T-helper 2 cell treated with Interferon-gamma antibody and Interleukin-4, amounts not matched to agents 5 μg/mL and 100 μg/mL, for 36 hours (primary cell): ENCODE results near the gene KCNK17.

Source experiments
- DNase-seq: peaks from one replicate; pipeline ENCODE4 v3.0.0; 2021; ENCODE audit warnings: low spot score
- H3K27ac Mint-ChIP-seq: one replicate; pipeline ENCODE4 v1.8.0; 2021; ENCODE audit warnings: mild to moderate bottlenecking, mixed read lengths
- H3K27me3 Mint-ChIP-seq: one replicate; pipeline ENCODE4 v1.8.0; 2021; ENCODE audit warnings: low read depth, mixed read lengths
- H3K36me3 Mint-ChIP-seq: one replicate; pipeline ENCODE4 v1.8.0; 2021; ENCODE audit warnings: low read depth, mixed read lengths
- H3K4me1 Mint-ChIP-seq: one replicate; pipeline ENCODE4 v1.8.0; 2021; ENCODE audit warnings: low read depth, mixed read lengths
- H3K4me3 Mint-ChIP-seq: one replicate; pipeline ENCODE4 v1.8.0; 2022; ENCODE audit warnings: mild to moderate bottlenecking, moderate library complexity, mixed read lengths
- H3K9me3 Mint-ChIP-seq: one replicate; pipeline ENCODE4 v1.8.0; 2021; ENCODE audit warnings: mixed read lengths

Gene KCNK17

DNA sequence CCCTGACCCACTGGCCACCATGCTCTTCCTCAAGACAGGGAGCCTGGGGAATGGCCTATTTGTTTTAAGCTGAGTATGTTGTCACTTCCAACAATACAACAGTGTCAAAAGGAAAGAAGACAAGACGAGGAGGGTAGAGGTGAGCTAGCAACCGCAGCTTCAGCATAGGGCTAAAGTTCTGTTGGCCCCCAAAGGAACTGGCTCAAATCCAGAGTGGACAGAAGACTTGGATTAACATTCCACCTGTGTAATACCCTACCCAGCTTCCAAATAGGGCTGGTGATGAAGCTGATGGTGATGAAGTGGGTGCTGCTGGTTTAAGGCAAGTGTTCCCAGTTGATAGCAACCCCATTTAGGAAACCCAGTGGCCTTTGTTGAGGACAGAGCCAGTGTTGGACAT lies 53.3 kb downstream of the KCNK17 start:
- Mint-ChIP-seq H3K9me3 (no peaks in the 10 kb centered on the region), H3K4me1 (peaks cover 4% of the 10 kb centered on the region), H3K36me3 (no peaks in the 10 kb centered on the region), H3K4me3 (no peak overlapping the region), H3K27me3 (peaks cover 6% of the 10 kb centered on the region), H3K27ac (no peak overlapping the region)
- DNase-seq = no peak

DNA sequence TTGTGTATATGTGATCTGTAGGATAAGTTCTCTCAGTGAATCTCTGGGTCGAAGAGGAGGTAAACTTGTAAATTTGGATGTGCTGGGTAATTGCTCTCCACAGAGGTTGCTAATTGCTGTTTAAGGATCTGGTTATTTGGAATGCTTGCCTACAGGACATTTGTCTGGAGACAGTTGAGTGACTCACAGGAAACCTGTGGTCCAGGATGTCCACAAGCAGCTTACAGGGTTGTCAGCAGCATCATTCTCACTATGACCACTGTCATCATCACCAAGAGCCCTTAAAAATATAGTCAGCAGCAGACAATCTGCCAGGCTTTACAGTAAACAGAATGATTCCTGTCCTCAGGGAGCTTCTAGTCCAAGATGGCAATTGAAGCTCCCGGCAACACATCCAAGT lies 53.8 kb downstream of the KCNK17 start:
- no peaks in the 10 kb centered on the region for H3K36me3 Mint-ChIP-seq
- no peak overlapping the region for H3K4me3 Mint-ChIP-seq
- peaks cover 4% of the 10 kb centered on the region for H3K4me1 Mint-ChIP-seq

DNA sequence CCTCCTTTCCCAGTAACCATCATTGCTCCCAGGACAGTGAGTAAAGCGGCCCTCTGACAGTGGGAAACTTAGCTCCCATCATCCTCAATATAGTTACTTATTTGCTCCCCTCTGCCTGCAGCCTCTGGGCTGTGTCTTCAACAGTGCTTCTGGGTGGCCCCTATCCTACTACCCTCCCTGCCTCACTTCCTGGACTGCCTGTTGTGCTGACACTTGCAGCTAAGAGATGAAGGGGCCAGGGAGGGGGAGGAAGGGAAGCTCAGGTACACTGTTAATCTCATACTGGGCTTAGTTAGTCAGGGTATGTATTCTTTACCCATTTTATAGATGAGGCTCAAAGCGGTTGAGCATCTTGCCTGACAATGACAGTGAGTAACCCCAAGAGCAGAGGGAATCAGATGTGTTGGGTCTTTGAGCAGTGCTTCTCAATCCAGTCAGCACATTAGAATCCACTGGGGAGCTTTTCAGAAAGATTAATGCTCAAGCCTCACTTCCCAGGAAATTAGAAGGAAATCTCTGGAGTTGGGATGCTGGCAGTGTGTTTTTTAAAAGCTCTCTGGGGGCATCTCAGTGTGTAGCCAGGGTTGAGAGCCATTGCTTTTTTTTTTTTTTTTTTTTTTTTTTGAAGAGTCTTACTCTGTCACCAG lies 57.8 kb downstream of the KCNK17 start:
- DNase-seq = no peak
- peaks cover 4% of the 10 kb centered on the region for H3K9me3 Mint-ChIP-seq
- H3K36me3 Mint-ChIP-seq = no peaks in the 10 kb centered on the region
- no peaks in the 10 kb centered on the region for H3K4me1 Mint-ChIP-seq
- H3K27me3 Mint-ChIP-seq = peaks cover 15% of the 10 kb centered on the region
- H3K27ac Mint-ChIP-seq = no peak overlapping the region
- no peak overlapping the region for H3K4me3 Mint-ChIP-seq

More for the DNA sequence above, 53.8 kb downstream of the KCNK17 start:
- peaks cover 6% of the 10 kb centered on the region for H3K27me3 Mint-ChIP-seq
- no peak overlapping the region for H3K27ac Mint-ChIP-seq
- DNase-seq = no peak
- no peaks in the 10 kb centered on the region for H3K9me3 Mint-ChIP-seq

DNA sequence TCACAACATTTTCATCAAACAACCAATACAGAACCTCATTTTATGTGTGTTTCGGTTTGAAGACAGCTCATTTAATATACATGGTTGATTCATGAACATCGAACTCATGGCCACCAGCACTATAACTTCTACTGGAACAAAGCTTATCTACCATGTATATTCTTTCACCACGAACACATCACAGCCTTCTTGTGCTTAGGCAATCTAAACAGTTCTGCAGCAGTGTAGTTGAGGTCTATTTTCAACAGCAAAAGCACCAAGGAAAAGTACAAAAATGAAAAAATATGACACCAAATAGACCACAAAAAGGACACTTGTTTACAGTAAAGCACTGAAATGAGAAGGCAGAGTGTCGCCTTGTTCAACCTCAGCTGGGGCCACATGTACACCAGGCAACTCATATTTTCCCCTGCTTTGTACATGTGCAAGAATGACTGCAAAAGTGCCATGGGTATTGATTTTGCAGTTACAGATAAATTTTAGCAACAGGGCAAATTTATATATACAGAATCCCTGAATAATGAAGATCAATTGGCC lies 59.2 kb downstream of the KCNK17 start:
- Mint-ChIP-seq H3K4me1 (no peaks in the 10 kb centered on the region), H3K36me3 (no peaks in the 10 kb centered on the region), H3K4me3 (no peak overlapping the region), H3K9me3 (peaks cover 4% of the 10 kb centered on the region), H3K27me3 (peaks cover 17% of the 10 kb centered on the region), H3K27ac (no peak overlapping the region)
- DNase-seq = no peak

DNA sequence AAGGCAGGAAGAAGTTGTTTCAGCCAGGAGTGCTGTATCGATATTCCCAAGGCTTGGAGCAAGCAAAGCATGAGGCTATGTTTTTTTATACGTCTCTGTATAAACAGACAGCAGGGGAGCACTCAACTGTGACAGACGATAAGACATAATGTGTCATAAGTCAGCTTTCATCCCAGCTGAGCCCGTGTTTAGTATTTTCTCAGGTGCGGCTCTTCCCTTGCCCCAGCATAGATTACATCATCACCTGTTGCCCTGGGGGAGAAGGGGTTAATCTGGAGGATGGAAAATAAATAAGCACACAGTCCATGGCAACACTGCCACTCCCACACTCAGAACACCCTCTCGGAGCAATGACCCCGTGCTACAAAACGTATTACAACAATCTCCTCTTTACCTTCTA lies 62.8 kb downstream of the KCNK17 start:
- Mint-ChIP-seq H3K27me3 (peaks cover 12% of the 10 kb centered on the region), H3K9me3 (peaks cover 4% of the 10 kb centered on the region), H3K4me1 (peaks cover 5% of the 10 kb centered on the region), H3K27ac (no peak overlapping the region), H3K36me3 (no peaks in the 10 kb centered on the region), H3K4me3 (no peak overlapping the region)
- DNase-seq = no peak

DNA sequence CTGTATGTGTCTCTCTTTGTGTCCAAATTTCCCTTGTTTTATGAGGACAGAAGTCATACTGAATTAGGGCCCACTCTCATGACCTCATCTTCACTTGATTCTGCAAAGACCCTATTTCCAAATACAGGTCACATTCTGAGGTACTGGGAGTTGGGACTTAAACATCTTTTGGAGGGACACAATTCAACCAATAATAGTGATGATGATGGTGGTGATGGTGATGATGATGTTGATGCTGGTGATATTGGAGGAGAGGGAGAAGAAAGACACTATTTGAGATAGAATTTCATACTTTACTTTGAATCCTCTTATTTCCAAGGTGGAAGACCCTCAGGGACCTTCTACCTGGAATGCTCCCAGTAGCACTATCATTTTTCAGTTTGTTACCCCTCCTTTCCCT lies 63.7 kb downstream of the KCNK17 start:
- no peaks in the 10 kb centered on the region for H3K36me3 Mint-ChIP-seq
- H3K9me3 Mint-ChIP-seq = peaks cover 4% of the 10 kb centered on the region
- peaks cover 5% of the 10 kb centered on the region for H3K4me1 Mint-ChIP-seq
- no peak overlapping the region for H3K4me3 Mint-ChIP-seq
- no peak for DNase-seq
- H3K27me3 Mint-ChIP-seq = peaks cover 12% of the 10 kb centered on the region
- H3K27ac Mint-ChIP-seq = no peak overlapping the region

DNA sequence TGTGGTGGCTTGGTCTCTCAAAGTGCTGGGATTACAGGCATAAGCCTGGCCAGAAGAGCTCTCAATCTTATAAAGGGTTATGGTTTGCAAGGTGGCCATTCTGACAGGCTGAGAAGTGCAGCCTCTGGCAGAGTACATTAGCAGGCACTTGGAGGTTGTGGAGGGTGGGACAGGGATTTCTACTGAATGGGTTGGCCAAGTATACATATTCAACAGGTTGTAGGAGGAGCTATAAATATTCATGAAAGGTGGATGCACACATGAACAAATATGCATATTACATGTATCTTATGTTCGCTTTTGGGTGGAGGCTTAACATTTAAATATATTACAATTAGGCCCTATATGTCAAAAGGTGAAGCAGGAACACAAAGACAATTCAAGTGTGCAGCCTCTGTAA lies 64.9 kb downstream of the KCNK17 start:
- H3K4me1 Mint-ChIP-seq = peaks cover 5% of the 10 kb centered on the region
- no peaks in the 10 kb centered on the region for H3K36me3 Mint-ChIP-seq
- H3K27ac Mint-ChIP-seq = no peak overlapping the region
- H3K4me3 Mint-ChIP-seq = no peak overlapping the region
- H3K9me3 Mint-ChIP-seq = peaks cover under 1% of the 10 kb centered on the region
- peaks cover 12% of the 10 kb centered on the region for H3K27me3 Mint-ChIP-seq
- no peak for DNase-seq
